HG03520 (cell line): ENCODE measurements around the gene UBE2D1.

Experiments
- ATAC-seq: cut with Tn5 transposase; IDR thresholded peaks from one replicate; pipeline ENCODE4 v1.9.1; 2021; ENCODE audit warnings: mild to moderate bottlenecking, moderate library complexity; ENCODE audit not compliant: unreplicated experiment

UBE2D1 gene

GRCh38 chr10:58336242-58336641 is 1.4 kb downstream of the UBE2D1 start:
- ATAC-seq, result no peak

- ATAC-seq, result no peak
These were observed 6.6 kb downstream of the UBE2D1 start for GRCh38 chr10:58341422-58341821.

GRCh38 chr10:58341947-58342346 is 7.1 kb downstream of the UBE2D1 start:
- no peak for ATAC-seq

GRCh38 chr10:58347967-58348366 is 13.2 kb downstream of the UBE2D1 start:
- ATAC-seq, result no peak

- ATAC-seq, result no peak
These were observed 13.8 kb downstream of the UBE2D1 start for GRCh38 chr10:58348571-58349033.

GRCh38 chr10:58350023-58350422 is 15.2 kb downstream of the UBE2D1 start:
- no peak for ATAC-seq

- ATAC-seq, result no peak
These were observed 16.0 kb downstream of the UBE2D1 start for GRCh38 chr10:58350619-58351323.

GRCh38 chr10:58351616-58352578 is 17.1 kb downstream of the UBE2D1 start:
- ATAC-seq, result no peak

- no peak for ATAC-seq
These were observed 18.3 kb downstream of the UBE2D1 start for GRCh38 chr10:58352956-58353610.

GRCh38 chr10:58356756-58357155 is 21.9 kb downstream of the UBE2D1 start:
- no peak for ATAC-seq

- ATAC-seq, result no peak
These were observed 23.6 kb downstream of the UBE2D1 start for GRCh38 chr10:58358314-58358933.

GRCh38 chr10:58358947-58359346 is 24.1 kb downstream of the UBE2D1 start:
- ATAC-seq, result no peak

GRCh38 chr10:58359541-58359940 is 24.7 kb downstream of the UBE2D1 start:
- ATAC-seq, result no peak

- no peak for ATAC-seq
These were observed 25.7 kb downstream of the UBE2D1 start for GRCh38 chr10:58360412-58361004.

- ATAC-seq, result no peak
These were observed 26.5 kb downstream of the UBE2D1 start for GRCh38 chr10:58361353-58361752.

GRCh38 chr10:58362027-58362789 is 27.4 kb downstream of the UBE2D1 start:
- ATAC-seq, result no peak

GRCh38 chr10:58367069-58367468 is 32.3 kb downstream of the UBE2D1 start:
- no peak for ATAC-seq

- no peak for ATAC-seq
These were observed 36.7 kb downstream of the UBE2D1 start for GRCh38 chr10:58371473-58371872.

GRCh38 chr10:58372607-58373441 is 38.0 kb downstream of the UBE2D1 start:
- ATAC-seq, result peak; percentile 74
